ENCODE measurements around the gene CDH2.

DNA sequence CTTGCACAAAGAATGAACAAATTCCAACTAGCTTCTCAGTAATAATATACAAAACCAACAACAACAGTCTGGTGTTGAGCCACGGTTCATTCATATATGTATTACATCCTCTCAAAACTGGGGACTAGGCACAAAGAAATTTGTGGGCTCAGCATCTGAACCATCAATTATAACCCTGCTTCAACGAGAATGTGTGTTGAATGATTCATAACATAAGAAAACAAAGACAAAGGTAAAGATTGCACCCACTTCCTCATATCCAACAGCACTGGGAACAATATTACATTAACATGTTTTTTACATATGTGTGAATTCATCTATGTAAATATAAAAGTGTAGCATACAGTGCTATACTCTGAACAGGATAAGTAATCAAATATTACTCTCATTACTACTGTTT lies 144.8 kb downstream of the CDH2 start:
- TF ChIP-seq, protein P1, sequence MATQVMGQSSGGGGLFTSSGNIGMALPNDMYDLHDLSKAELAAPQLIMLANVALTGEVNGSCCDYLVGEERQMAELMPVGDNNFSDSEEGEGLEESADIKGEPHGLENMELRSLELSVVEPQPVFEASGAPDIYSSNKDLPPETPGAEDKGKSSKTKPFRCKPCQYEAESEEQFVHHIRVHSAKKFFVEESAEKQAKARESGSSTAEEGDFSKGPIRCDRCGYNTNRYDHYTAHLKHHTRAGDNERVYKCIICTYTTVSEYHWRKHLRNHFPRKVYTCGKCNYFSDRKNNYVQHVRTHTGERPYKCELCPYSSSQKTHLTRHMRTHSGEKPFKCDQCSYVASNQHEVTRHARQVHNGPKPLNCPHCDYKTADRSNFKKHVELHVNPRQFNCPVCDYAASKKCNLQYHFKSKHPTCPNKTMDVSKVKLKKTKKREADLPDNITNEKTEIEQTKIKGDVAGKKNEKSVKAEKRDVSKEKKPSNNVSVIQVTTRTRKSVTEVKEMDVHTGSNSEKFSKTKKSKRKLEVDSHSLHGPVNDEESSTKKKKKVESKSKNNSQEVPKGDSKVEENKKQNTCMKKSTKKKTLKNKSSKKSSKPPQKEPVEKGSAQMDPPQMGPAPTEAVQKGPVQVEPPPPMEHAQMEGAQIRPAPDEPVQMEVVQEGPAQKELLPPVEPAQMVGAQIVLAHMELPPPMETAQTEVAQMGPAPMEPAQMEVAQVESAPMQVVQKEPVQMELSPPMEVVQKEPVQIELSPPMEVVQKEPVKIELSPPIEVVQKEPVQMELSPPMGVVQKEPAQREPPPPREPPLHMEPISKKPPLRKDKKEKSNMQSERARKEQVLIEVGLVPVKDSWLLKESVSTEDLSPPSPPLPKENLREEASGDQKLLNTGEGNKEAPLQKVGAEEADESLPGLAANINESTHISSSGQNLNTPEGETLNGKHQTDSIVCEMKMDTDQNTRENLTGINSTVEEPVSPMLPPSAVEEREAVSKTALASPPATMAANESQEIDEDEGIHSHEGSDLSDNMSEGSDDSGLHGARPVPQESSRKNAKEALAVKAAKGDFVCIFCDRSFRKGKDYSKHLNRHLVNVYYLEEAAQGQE (IDR thresholded peaks at IDR 0.05; ENCODE audit: borderline replicate concordance), result no peak
- TF ChIP-seq, protein P2, sequence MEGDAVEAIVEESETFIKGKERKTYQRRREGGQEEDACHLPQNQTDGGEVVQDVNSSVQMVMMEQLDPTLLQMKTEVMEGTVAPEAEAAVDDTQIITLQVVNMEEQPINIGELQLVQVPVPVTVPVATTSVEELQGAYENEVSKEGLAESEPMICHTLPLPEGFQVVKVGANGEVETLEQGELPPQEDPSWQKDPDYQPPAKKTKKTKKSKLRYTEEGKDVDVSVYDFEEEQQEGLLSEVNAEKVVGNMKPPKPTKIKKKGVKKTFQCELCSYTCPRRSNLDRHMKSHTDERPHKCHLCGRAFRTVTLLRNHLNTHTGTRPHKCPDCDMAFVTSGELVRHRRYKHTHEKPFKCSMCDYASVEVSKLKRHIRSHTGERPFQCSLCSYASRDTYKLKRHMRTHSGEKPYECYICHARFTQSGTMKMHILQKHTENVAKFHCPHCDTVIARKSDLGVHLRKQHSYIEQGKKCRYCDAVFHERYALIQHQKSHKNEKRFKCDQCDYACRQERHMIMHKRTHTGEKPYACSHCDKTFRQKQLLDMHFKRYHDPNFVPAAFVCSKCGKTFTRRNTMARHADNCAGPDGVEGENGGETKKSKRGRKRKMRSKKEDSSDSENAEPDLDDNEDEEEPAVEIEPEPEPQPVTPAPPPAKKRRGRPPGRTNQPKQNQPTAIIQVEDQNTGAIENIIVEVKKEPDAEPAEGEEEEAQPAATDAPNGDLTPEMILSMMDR (IDR thresholded peaks at IDR 0.05; ENCODE audit: poor library complexity, severe bottlenecking), result no peak
- TF ChIP-seq EZH2 (IDR thresholded peaks at IDR 0.05; ENCODE audit: borderline replicate concordance, insufficient read depth, low read length, poor library complexity, severe bottlenecking) (no peak), SMC3 (conservative IDR thresholded peaks at IDR 0.05; ENCODE audit: poor library complexity) (no peak)
